Islet of Langerhans (tissue), 1 donor: ENCODE data around the gene MC2R.

Experiments
- FAIRE-seq: peaks from one replicate; lab custom pipeline; 2011; peaks lifted over from hg19 to GRCh38; lab: Jason Lieb, UNC

The MC2R gene

GRCh38 chr18:13915391-13915790 is at the start of gene MC2R:
Gene MC2R, minus strand, starts transcription at chr18:13915536. Its CDS starts 30,018 bp downstream, at chr18:13885518.
- FAIRE-seq: no peak

GRCh38 chr18:13945811-13946210 is 30.5 kb upstream of the MC2R start:
- FAIRE-seq: no peak

- FAIRE-seq: no peak
Measured at GRCh38 chr18:13943338-13943737, 28.0 kb upstream of the MC2R start.

- FAIRE-seq: no peak
Measured at GRCh38 chr18:13940326-13940725, 25.0 kb upstream of the MC2R start.

- FAIRE-seq: no peak
Measured at GRCh38 chr18:13934676-13935075, 19.3 kb upstream of the MC2R start.

- FAIRE-seq: no peak
Measured at GRCh38 chr18:13934058-13934457, 18.7 kb upstream of the MC2R start.

GRCh38 chr18:13932285-13933025 is 17.1 kb upstream of the MC2R start:
- no peak for FAIRE-seq

GRCh38 chr18:13930964-13931363 is 15.6 kb upstream of the MC2R start:
- no peak for FAIRE-seq

- no peak for FAIRE-seq
Measured at GRCh38 chr18:13923221-13923620, 7.9 kb upstream of the MC2R start.

- FAIRE-seq: no peak
Measured at GRCh38 chr18:13918898-13919297, 3.6 kb upstream of the MC2R start.

GRCh38 chr18:13917401-13917800 is 2.1 kb upstream of the MC2R start:
- no peak for FAIRE-seq

GRCh38 chr18:13916559-13916958 is 1.2 kb upstream of the MC2R start:
- no peak for FAIRE-seq

GRCh38 chr18:13915995-13916431 is 677 bp upstream of the MC2R start:
- no peak for FAIRE-seq

GRCh38 chr18:13914756-13915155 is 580 bp downstream of the MC2R start:
- FAIRE-seq: no peak

- FAIRE-seq: no peak
Measured at GRCh38 chr18:13914170-13914569, 1.2 kb downstream of the MC2R start.

- no peak for FAIRE-seq
Measured at GRCh38 chr18:13913205-13913604, 2.1 kb downstream of the MC2R start.

GRCh38 chr18:13912601-13913000 is 2.7 kb downstream of the MC2R start:
- FAIRE-seq: no peak

GRCh38 chr18:13910986-13911385 is 4.3 kb downstream of the MC2R start:
- FAIRE-seq: no peak

- no peak for FAIRE-seq
Measured at GRCh38 chr18:13910501-13910900, 4.8 kb downstream of the MC2R start.

GRCh38 chr18:13909141-13909940 is 6.0 kb downstream of the MC2R start:
- FAIRE-seq: no peak

- FAIRE-seq: no peak
Measured at GRCh38 chr18:13900633-13901032, 14.7 kb downstream of the MC2R start.

GRCh38 chr18:13895505-13896033 is 19.8 kb downstream of the MC2R start:
- FAIRE-seq: no peak

- no peak for FAIRE-seq
Measured at GRCh38 chr18:13894531-13894930, 20.8 kb downstream of the MC2R start.

GRCh38 chr18:13893418-13893760 is 21.9 kb downstream of the MC2R start:
- no peak for FAIRE-seq
